HG02840 (cell line): ENCODE data around the gene UBAP2.
"Not testable (repeated sequence)": the region's sequence is repeated elsewhere in the genome, so short reads cannot be mapped to it uniquely, and the experiment has no call there.

Experiments
- ATAC-seq: cut with Tn5 transposase; IDR thresholded peaks from one replicate; pipeline ENCODE4 v1.9.1; 2021; ENCODE audit warnings: mild to moderate bottlenecking, moderate library complexity, moderate number of reproducible peaks; ENCODE audit not compliant: unreplicated experiment, low FRiP score

UBAP2 gene

GRCh38 chr9:33988219-33988890 lies 60.3 kb downstream of the UBAP2 start:
- ATAC-seq: peak; percentile 91

- ATAC-seq: no peak
Measured at GRCh38 chr9:33976414-33976813, 72.3 kb downstream of the UBAP2 start.

GRCh38 chr9:33972698-33973097 lies 76.0 kb downstream of the UBAP2 start:
- ATAC-seq: no peak

DNA sequence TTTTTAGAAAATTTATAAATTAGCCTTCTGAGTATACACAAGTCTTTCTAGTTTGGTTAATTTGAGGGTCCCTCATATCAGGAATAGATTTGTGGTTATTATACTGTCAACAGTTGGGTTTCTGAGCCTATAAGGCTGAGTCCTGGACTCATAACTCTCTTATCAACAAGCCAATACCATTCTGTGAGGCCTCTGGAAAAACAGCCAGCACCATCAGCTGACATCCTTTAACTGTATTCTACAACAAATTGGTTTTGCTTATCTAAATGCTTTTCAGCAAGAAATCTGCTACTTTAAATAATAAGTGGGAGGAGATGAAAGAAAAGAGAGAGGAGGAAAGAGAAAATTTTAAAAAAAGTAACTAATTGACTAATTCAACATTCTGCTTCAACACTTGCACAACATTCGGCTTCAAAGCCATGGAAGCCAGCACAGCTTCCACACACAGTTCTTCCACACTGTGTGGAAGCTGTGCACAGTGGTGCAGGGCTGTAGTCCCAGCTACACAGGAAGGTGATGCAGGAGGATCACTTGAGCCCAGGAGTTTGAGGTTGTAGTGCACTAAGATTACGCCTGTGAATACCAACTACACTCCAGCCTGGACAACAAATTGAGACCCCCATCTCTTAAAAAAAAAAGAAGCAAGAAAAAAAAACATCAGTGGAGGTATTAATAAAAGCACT lies 84.5 kb downstream of the UBAP2 start:
- ATAC-seq: no peak

DNA sequence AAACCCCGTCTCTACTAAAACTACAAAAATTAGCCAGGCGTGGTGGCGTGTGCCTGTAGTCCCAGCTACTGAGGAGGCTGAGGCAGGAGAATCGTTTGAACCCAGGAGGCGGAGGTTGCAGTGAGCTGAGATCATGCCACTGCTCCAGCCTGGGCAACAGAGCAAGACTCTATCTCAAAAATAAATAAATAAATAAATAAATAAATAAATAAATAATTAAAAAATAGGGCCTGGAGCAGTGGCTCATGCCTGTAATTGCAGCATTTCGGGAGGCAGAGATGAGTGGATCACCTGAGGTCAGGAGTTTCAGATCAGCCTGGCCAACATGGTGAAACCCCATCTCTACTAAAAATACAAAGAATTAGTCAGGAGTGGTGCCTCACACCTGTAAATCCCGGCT lies 86.2 kb downstream of the UBAP2 start:
- ATAC-seq: not testable (repeated sequence)

GRCh38 chr9:33959725-33960124 lies 89.0 kb downstream of the UBAP2 start:
- no peak for ATAC-seq

DNA sequence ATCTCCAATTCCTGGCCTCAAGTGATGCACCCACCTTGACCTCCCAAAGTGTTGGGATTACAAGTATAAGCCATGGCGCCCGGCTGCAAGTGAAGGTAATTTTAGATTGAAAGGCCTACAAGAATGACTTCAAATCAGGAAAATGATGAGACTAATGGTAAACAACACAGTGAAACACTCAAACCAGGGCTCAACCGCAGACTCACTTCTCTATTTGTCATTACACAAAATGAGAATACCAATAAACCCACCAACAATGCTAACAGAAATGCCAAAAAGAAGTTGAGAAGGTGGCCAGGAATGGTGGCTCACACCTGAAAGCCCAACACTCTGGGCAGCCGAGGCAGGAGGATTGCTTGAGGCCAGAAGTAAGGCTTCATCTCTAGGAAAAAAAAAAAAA lies 92.1 kb downstream of the UBAP2 start:
- ATAC-seq: no peak

DNA sequence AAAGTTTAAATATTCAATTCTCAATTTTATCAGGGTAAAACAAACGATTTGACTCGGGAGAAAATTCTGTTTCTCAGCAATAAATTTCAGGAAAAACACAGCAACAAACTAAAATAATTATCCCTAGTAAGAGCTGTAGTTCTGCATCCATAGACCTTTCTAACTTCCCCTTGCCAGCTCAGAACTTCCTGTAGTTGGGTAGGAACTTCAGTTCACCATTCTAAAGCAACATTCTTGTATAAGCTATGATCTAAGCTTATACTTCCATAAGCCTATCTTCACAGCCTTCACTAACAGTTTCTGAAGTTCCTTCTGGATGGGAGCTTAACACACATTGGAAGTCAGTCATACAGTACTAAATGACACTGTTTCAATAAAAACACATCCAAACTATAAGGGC lies 96.6 kb downstream of the UBAP2 start:
- no peak for ATAC-seq

DNA sequence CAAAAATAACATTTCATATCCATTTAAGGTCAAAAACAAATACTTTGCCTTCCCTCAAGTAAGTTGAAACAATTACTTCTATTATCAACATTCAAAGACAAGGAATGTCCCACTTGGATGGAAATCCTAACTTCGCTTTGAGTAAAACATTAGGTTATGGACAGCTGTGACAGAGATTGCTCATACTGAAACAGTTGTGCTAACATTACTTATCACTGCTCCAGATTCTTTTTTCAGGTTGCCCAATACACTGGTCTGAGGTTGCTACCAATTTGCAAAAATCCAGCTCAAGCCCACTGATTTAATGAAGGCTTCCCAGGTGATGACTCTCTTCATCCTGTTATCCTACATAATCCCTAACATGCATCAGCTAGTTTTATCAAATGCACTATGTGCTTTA lies 98.3 kb downstream of the UBAP2 start:
- ATAC-seq: no peak

DNA sequence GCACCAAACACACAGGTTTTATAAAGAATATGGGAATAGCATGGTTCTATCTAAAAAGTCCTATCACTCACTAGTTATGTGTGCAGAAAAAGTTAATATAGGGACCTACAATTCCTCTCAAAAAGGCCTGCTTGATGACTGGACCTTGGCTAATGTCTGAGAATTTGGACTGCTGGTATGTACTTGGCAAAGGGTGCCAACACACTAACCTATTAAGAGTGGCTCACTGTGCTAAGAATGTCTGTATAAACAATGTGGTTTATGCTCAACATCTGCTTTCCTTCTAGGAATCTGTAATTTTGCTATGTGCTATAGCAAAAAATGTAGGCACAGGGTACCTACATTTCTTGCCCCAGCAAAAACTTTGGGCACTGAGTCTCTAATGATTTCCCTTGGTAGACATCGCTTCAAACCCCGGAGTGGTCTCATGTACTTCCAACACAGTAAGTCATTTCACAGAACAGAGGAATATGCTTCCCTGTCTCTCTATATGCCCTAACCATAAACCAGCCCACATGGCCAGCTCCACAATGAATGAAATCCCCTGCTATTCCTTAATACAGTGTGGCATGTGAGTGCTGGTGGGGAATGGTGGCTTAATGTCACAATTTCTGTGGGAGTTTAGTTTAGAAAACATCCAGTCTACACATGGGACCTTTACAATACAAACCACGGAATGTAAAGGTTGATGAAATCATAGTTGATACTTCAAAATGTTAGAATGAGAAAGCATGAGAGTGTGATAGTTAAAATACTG lies 101.7 kb downstream of the UBAP2 start:
- no peak for ATAC-seq

DNA sequence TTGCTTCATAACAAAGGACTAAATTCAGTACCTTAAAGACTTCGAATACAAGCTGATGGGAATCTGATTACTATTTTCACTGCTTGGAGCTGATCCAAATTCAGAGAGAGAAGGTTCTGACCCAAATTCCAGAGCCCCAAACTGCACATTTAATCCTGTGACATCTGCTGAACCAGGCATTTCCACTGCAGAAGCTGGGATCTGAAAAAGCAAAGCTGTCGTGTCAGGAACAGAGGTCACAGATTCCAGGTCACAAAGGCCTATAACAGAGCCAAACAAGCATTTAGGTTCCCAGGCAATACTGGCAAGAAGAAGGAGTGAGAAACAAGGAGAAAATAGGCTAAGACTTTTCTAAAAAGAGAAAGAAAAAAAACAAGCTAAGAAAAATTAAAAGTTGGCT lies 105.3 kb downstream of the UBAP2 start:
- no peak for ATAC-seq

DNA sequence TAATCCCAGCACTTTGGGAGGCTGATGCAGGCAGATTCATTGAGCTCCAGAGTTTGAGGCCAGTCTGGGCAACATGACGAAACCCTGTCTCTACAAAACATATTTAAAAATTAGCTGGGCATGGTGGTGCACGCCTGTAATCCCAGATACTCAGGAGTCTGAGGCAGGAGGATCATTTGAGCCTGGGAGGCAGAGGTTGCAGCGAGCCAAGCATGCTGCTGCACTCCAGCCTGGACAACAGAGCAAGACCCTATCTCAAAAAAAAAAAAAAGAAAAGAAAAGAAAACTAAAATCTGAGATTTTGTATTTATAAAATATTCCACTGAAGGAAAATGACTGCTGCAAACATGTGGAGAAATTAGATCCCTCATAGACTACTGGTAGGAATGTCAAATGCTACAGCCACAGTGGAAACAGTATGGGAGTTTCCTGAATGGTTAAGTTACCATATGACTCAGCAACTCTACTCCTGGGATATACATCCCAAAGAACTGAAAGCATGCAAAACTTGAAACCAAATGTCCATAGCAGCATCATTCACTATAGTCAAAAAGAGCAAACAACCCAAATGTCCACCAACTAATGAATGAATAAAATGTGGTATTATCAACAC lies 106.1 kb downstream of the UBAP2 start:
- ATAC-seq: no peak

GRCh38 chr9:33939924-33940874 lies 108.5 kb downstream of the UBAP2 start:
- no peak for ATAC-seq

DNA sequence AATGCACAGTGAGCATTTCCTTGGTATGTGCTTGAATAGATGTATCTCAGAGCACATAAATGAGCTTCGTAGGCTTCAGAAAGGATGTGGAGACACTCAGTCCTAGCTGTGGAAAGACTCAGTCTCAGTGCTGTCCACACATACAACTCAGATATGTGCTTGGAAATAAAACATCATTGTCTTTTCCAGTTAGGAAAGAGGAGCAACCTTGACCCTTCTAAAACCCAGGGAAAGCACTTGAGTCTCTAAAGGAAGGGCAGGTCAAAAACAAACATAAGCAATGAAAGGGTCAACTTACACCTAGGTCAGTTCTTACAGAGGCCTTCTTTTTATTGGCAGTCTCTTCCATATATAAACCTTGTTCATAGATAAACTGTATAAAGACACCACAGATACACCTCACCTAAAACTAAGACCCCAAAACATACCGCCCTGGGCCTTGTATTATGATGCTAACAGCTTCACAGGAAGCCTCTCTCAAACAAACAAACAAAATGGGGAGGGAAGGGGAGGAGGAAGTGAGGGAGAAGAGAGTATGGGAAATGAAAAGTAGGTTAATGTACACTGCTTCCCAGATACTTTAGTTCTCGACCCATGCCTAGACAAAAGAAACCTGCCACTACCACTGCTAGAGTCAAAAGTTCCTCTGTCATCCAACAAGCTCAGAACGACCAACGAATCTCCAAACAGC lies 114.4 kb downstream of the UBAP2 start:
- no peak for ATAC-seq

GRCh38 chr9:33932078-33932807 lies 116.4 kb downstream of the UBAP2 start:
- ATAC-seq: no peak

DNA sequence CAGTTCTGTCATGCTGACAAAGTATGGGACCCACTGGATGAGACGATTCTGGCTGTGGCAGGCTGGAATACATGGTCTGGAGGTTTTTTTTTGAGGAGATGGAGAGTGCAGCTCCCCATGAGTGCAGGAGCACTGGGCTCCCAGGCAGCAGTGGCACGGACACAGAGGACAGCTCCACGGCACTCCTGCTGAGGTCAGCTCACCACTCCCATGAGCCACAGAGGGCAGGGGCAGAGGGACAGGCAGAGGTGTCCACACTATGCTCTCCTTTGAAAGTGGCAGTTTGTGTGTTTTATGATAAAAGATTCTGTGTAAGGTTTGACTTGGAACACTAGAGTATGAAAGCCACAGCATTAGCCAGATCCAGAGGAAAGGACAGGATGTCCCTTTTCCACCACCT lies 117.4 kb downstream of the UBAP2 start:
- ATAC-seq: no peak

- no peak for ATAC-seq
Measured at GRCh38 chr9:33927694-33928093, 121.0 kb downstream of the UBAP2 start.

GRCh38 chr9:33926746-33927485 lies 121.8 kb downstream of the UBAP2 start:
- no peak for ATAC-seq
